Rectal smooth muscle tissue (tissue), 1 donor: Measurements from ENCODE around the gene LIG1.
"Not testable (repeated sequence)": the region's sequence is repeated elsewhere in the genome, so short reads cannot be mapped to it uniquely, and the experiment has no call there.

Source experiments
- H3K27ac ChIP-seq: one replicate; pipeline ENCODE4 v1.7.0; 2013; ENCODE audit warnings: low read depth, low read length, inconsistent platforms
- H3K27me3 ChIP-seq: one replicate; pipeline ENCODE4 v1.7.0; 2013; ENCODE audit warnings: low read length; ENCODE audit not compliant: control insufficient read depth, insufficient read depth
- H3K36me3 ChIP-seq: one replicate; pipeline ENCODE4 v1.7.0; 2013; ENCODE audit warnings: low read length; ENCODE audit not compliant: control insufficient read depth, insufficient read depth
- H3K4me1 ChIP-seq: one replicate; pipeline ENCODE4 v1.7.0; 2013; ENCODE audit warnings: low read length; ENCODE audit not compliant: control insufficient read depth, insufficient read depth
- H3K4me3 ChIP-seq: one replicate; pipeline ENCODE4 v1.7.0; 2013; ENCODE audit warnings: low read length
- H3K9ac ChIP-seq: one replicate; pipeline ENCODE4 v1.7.0; 2013; ENCODE audit warnings: low read length

LIG1 gene

GRCh38 chr19:48085904-48086864 lies 84.0 kb downstream of the LIG1 start:
- H3K27me3 ChIP-seq: no peaks in the 10 kb centered on the region
- no peak overlapping the region for H3K4me3 ChIP-seq
- H3K9ac ChIP-seq: no peak overlapping the region
- no peaks in the 10 kb centered on the region for H3K36me3 ChIP-seq
- peaks cover 7% of the 10 kb centered on the region for H3K4me1 ChIP-seq
- no peak overlapping the region for H3K27ac ChIP-seq

GRCh38 chr19:48085076-48085475 lies 85.1 kb downstream of the LIG1 start:
- Histone ChIP-seq H3K4me3 (no peak overlapping the region), H3K9ac (no peak overlapping the region), H3K27ac (no peak overlapping the region), H3K36me3 (no peaks in the 10 kb centered on the region), H3K4me1 (peaks cover 5% of the 10 kb centered on the region), H3K27me3 (no peaks in the 10 kb centered on the region)

GRCh38 chr19:48081106-48081505 lies 89.0 kb downstream of the LIG1 start:
- Histone ChIP-seq H3K4me1 (no peaks in the 10 kb centered on the region), H3K4me3 (no peak overlapping the region), H3K27me3 (no peaks in the 10 kb centered on the region), H3K27ac (no peak overlapping the region), H3K9ac (no peak overlapping the region), H3K36me3 (no peaks in the 10 kb centered on the region)

GRCh38 chr19:48070177-48070769 lies 99.9 kb downstream of the LIG1 start:
- not testable (repeated sequence) for H3K36me3 ChIP-seq, H3K27me3 ChIP-seq, H3K9ac ChIP-seq, H3K4me3 ChIP-seq, H3K27ac ChIP-seq, H3K4me1 ChIP-seq

- H3K27ac ChIP-seq: no peak overlapping the region
- no peak overlapping the region for H3K4me3 ChIP-seq
- H3K4me1 ChIP-seq: no peaks in the 10 kb centered on the region
- H3K9ac ChIP-seq: no peak overlapping the region
- peaks cover 1% of the 10 kb centered on the region for H3K36me3 ChIP-seq
- no peaks in the 10 kb centered on the region for H3K27me3 ChIP-seq
These were observed 100.7 kb downstream of the LIG1 start for GRCh38 chr19:48069435-48069834.
